ENCODE results near the gene FAM13A.

The FAM13A gene

GRCh38 chr4:88744609-88745008 is 312.4 kb downstream of the FAM13A start:
- no peak overlapping the region for H3K4me3 ChIP-seq (ENCODE audit: low read length)
- no peak for DNase-seq (ENCODE audit: low read depth)
- no peak for TF ChIP-seq CTCF (IDR thresholded peaks at IDR 0.05; ENCODE audit: insufficient read depth, low read depth, low read length, missing control alignments)

GRCh38 chr4:88743696-88744095 is 313.3 kb downstream of the FAM13A start:
- no peak for TF ChIP-seq CTCF (IDR thresholded peaks at IDR 0.05; ENCODE audit: insufficient read depth, low read depth, low read length, missing control alignments)
- no peak for DNase-seq (ENCODE audit: low read depth)
- H3K4me3 ChIP-seq (ENCODE audit: low read length): no peak overlapping the region

GRCh38 chr4:88742561-88742960 is 314.4 kb downstream of the FAM13A start:
- no peak for DNase-seq (ENCODE audit: low read depth)
- no peak overlapping the region for H3K4me3 ChIP-seq (ENCODE audit: low read length)
- TF ChIP-seq CTCF (IDR thresholded peaks at IDR 0.05; ENCODE audit: insufficient read depth, low read depth, low read length, missing control alignments): no peak

GRCh38 chr4:88738180-88738579 is 318.8 kb downstream of the FAM13A start:
- DNase-seq (ENCODE audit: low read depth): no peak

GRCh38 chr4:88737307-88737941 is 319.6 kb downstream of the FAM13A start:
- peak; percentile 20 for DNase-seq (ENCODE audit: low read depth)
- no peak for TF ChIP-seq CTCF (IDR thresholded peaks at IDR 0.05; ENCODE audit: insufficient read depth, low read depth, low read length, missing control alignments)
- H3K4me3 ChIP-seq (ENCODE audit: low read length): no peak overlapping the region

More at GRCh38 chr4:88738180-88738579, 318.8 kb downstream of the FAM13A start:
- no peak overlapping the region for H3K4me3 ChIP-seq (ENCODE audit: low read length)
- TF ChIP-seq CTCF (IDR thresholded peaks at IDR 0.05; ENCODE audit: insufficient read depth, low read depth, low read length, missing control alignments): no peak

GRCh38 chr4:88736264-88736663 is 320.7 kb downstream of the FAM13A start:
- TF ChIP-seq CTCF (IDR thresholded peaks at IDR 0.05; ENCODE audit: insufficient read depth, low read depth, low read length, missing control alignments): no peak
- no peak overlapping the region for H3K4me3 ChIP-seq (ENCODE audit: low read length)

GRCh38 chr4:88735564-88735963 is 321.4 kb downstream of the FAM13A start:
- H3K4me3 ChIP-seq (ENCODE audit: low read length): no peak overlapping the region
- no peak for DNase-seq (ENCODE audit: low read depth)
- TF ChIP-seq CTCF (IDR thresholded peaks at IDR 0.05; ENCODE audit: insufficient read depth, low read depth, low read length, missing control alignments): no peak

More at GRCh38 chr4:88736264-88736663, 320.7 kb downstream of the FAM13A start:
- no peak for DNase-seq (ENCODE audit: low read depth)

All from epithelial cell of esophagus (primary cell).